AML-193 (cell line): Measurements from ENCODE around the gene LGR6.
"Not testable (repeated sequence)": the region's sequence is repeated elsewhere in the genome, so short reads cannot be mapped to it uniquely, and the experiment has no call there.

ENCODE experiments used
- DNase-seq, 2 experiments: peaks; one replicate each; lab custom pipeline; 2025; lab: John Stamatoyannopoulos, UW

The LGR6 gene

GRCh38 chr1:202348005-202348508 lies 154.5 kb downstream of the LGR6 start:
- no peak for DNase-seq

GRCh38 chr1:202348509-202349205 lies 155.1 kb downstream of the LGR6 start, which contains the start of gene PPP1R12B:
TSS of gene PPP1R12B (plus strand) at chr1:202348699. CDS start at chr1:202348852, 153 bp downstream.
- DNase-seq = peak; percentile 97 to 98

GRCh38 chr1:202349206-202349928 lies 155.8 kb downstream of the LGR6 start:
- peak; percentile 38 to 39 for DNase-seq

- no peak for DNase-seq
These were observed 158.1 kb downstream of the LGR6 start for GRCh38 chr1:202351725-202352124.

- DNase-seq = not testable (repeated sequence)
These were observed 159.1 kb downstream of the LGR6 start for GRCh38 chr1:202352583-202353197.

- DNase-seq = no peak
These were observed 162.4 kb downstream of the LGR6 start for GRCh38 chr1:202355944-202356553.

GRCh38 chr1:202357506-202357905 lies 163.9 kb downstream of the LGR6 start:
- DNase-seq = no peak

GRCh38 chr1:202361224-202361623 lies 167.6 kb downstream of the LGR6 start:
- no peak for DNase-seq

- DNase-seq = no peak
These were observed 168.1 kb downstream of the LGR6 start for GRCh38 chr1:202361701-202362100.

- DNase-seq = no peak
These were observed 168.6 kb downstream of the LGR6 start for GRCh38 chr1:202362212-202362611.

GRCh38 chr1:202365092-202365815 lies 171.7 kb downstream of the LGR6 start:
- peak; percentile 41 to 59 for DNase-seq

- no peak for DNase-seq
These were observed 173.7 kb downstream of the LGR6 start for GRCh38 chr1:202367271-202367670.
